Right lobe of liver (tissue), 6 donors: ENCODE measurements around the gene RICTOR. TPM values are rescaled to one million over a fixed set of nuclear protein-coding genes. Genes with fewer than 3 reads are reported as not detected.

Experiments used
- ATAC-seq, 4 donors: fragments of 200-7000 bp; cut with Tn5 transposase; one replicate each; pipeline ENCODE4 v1.9.1; 2020; ENCODE audit warnings: mild to moderate bottlenecking in 4 of 4, moderate library complexity in 4 of 4
- DNase-seq, 3 donors: peaks; one replicate each; pipeline ENCODE4 v3.0.0-alpha.2; 2020
- H3K27ac ChIP-seq, 3 donors: fragments of 200-600 bp; one replicate each; pipeline ENCODE4 v1.8.0; 2022
- H3K27me3 ChIP-seq, 2 donors: fragments of 200-600 bp; one replicate each; pipeline ENCODE4 v1.8.0; 2022
- H3K36me3 ChIP-seq, 4 donors: fragments of 200-600 bp; sonication (generic) in 1 of 4; one replicate each; pipeline versions ENCODE4 v1.5.1 to v1.8.0; 2017 to 2022; ENCODE audit warnings: control low read depth in 1 of 4
- H3K4me1 ChIP-seq, 4 donors: fragments of 200-600 bp; sonication (generic) in 1 of 4; one replicate each; pipeline versions ENCODE4 v1.5.1 to v1.8.0; 2017 to 2022; ENCODE audit warnings: control low read depth in 1 of 4
- H3K4me3 ChIP-seq, 3 donors: fragments of 200-600 bp; one replicate each; pipeline ENCODE4 v1.8.0; 2022
- H3K9me3 ChIP-seq, 4 donors: fragments of 200-600 bp; sonication (generic) in 1 of 4; one replicate each; pipeline versions ENCODE4 v1.5.1 to v1.8.0; 2017 to 2022; ENCODE audit warnings: control low read depth in 1 of 4
- CTCF ChIP-seq, 4 donors: fragments of 200-600 bp in 3 of 4; fragments of 450-650 bp in 1 of 4; IDR thresholded peaks; one replicate each; pipeline versions ENCODE4 v1.5.1 to v1.8.0; 2016 to 2022; ENCODE audit warnings: antibody characterized with exemption in 4 of 4, mild to moderate bottlenecking in 2 of 4
- POLR2A ChIP-seq: fragments of 450-650 bp; IDR thresholded peaks from one replicate; pipeline ENCODE4 v1.6.1; 2017; ENCODE audit warnings: antibody characterized with exemption, mild to moderate bottlenecking
- WGBS: methylation state at CpG from one replicate; pipeline ENCODE4 v1.1.6; 2018; ENCODE audit warnings: low coverage, low lambda C conversion rate; ENCODE audit not compliant: insufficient coverage; ENCODE audit errors: missing lambda C conversion rate; 5-methylcytosine and 5-hydroxymethylcytosine counted together
- intact Hi-C, 2 donors: fragments of 100-400 bp; cut with DNase I; formaldehyde crosslinking; loops; one replicate each; pipeline versions ENCODE4 v1.11.2 to v1.14.1; 2022
- total RNA-seq, 6 experiments: library from RNA; depleted of rRNA in 2 of 6; stranded (reverse); fragments of >200 nt in 2 of 6; fragmentation: NEBNext Ultra II Directional in 3 of 6; extraction: Animal tissue kit (Norgen Biotek cat#: 25700) in 3 of 6; gene quantifications; one replicate each; pipeline versions ENCODE4 v1.1.0 to v1.2.4, GENCODE V29; 2016 to 2023
- donor health status: DM: no; HTN: yes; CAD: no.
- donor health status: DM: no; HTN: no; CAD: no.
- donor health status: DM: no; HTN: no; CAD: no.
- donor health status: DM: no; HTN: yes; CAD: no.
- donor health status: DM: no; HTN: yes; CAD: no.

RICTOR gene
- total RNA-seq, 6 experiments from 2014 or later, result 9.8 to 19.2 (median 14.6) TPM

- Histone ChIP-seq H3K9me3 (no peaks in the 10 kb centered on the region), H3K4me1 (peaks cover 0 to 27% (median 7%) of the 10 kb centered on the region in 4 donors), H3K36me3 (no peaks in the 10 kb centered on the region), H3K27me3 (no peaks in the 10 kb centered on the region), H3K27ac (no peak overlapping the region), H3K4me3 (no peak overlapping the region)
- intact Hi-C loops, result no loop called here
- ATAC-seq (no peak), DNase-seq (no peak)
- TF ChIP-seq POLR2A (no peak), CTCF (IDR thresholded peaks at IDR 0.05) (no peak)
Observed at GRCh38 chr5:39062530-39062929, 11.7 kb downstream of the RICTOR start.

- no peak for TF ChIP-seq CTCF (IDR thresholded peaks at IDR 0.05)
- no peak for TF ChIP-seq POLR2A
- peaks cover 0 to 31% (median 7%) of the 10 kb centered on the region in 4 donors for H3K4me1 ChIP-seq
- no peaks in the 10 kb centered on the region for H3K36me3 ChIP-seq
- H3K4me3 ChIP-seq, result no peak overlapping the region
- no peak overlapping the region for H3K27ac ChIP-seq
- ATAC-seq, result no peak
- no peaks in the 10 kb centered on the region for H3K27me3 ChIP-seq
- 87% methylated on average over 3 of the region's 3 CpGs for WGBS
- H3K9me3 ChIP-seq, result no peaks in the 10 kb centered on the region
- intact Hi-C loops, result no loop called here
- DNase-seq, result no peak
Observed at GRCh38 chr5:39062104-39062503, 12.1 kb downstream of the RICTOR start.

GRCh38 chr5:39059064-39059463, 15.1 kb downstream of the RICTOR start:
- Histone ChIP-seq H3K4me3 (no peak overlapping the region), H3K9me3 (no peaks in the 10 kb centered on the region), H3K27me3 (no peaks in the 10 kb centered on the region), H3K27ac (peak overlapping the region in 1 of 3 donors; percentile 45), H3K4me1 (peaks cover 0 to 44% (median 17%) of the 10 kb centered on the region in 4 donors), H3K36me3 (no peaks in the 10 kb centered on the region)
- 39% methylated on average over 2 of the region's 2 CpGs for WGBS
- DNase-seq, result no peak
- ATAC-seq, result peak; percentile 36 to 67 (median 46)
- no peak for TF ChIP-seq POLR2A
- TF ChIP-seq CTCF (IDR thresholded peaks at IDR 0.05), result no peak
- intact Hi-C loops, result no loop called here

GRCh38 chr5:39058178-39058921, 15.8 kb downstream of the RICTOR start:
- intact Hi-C loops, result no loop called here
- TF ChIP-seq POLR2A, result no peak
- TF ChIP-seq CTCF (IDR thresholded peaks at IDR 0.05), result no peak
- Histone ChIP-seq H3K27me3 (no peaks in the 10 kb centered on the region), H3K4me1 (peaks cover 0 to 44% (median 17%) of the 10 kb centered on the region in 4 donors), H3K9me3 (no peaks in the 10 kb centered on the region), H3K27ac (peak overlapping the region; percentile 28 to 50 (median 45)), H3K4me3 (peak overlapping the region in 2 of 3 donors; percentile 17 to 19), H3K36me3 (no peaks in the 10 kb centered on the region)
- WGBS, result 7% methylated on average over 2 of the region's 2 CpGs
- DNase-seq, result no peak
- ATAC-seq, result peak; percentile 39 to 54 (median 46)
